Upper lobe of left lung (tissue), 4 donors: Measurements from ENCODE around the gene PIK3C2G.

Source experiments
- CTCF ChIP-seq, 6 experiments: fragments of 450-650 bp in 4 of 6; fragments of 200-600 bp in 2 of 6; sonication (generic) in 2 of 6; IDR thresholded peaks; one replicate each; pipeline ENCODE4 v1.5.1; 2016 to 2019; ENCODE audit warnings: antibody characterized with exemption in 6 of 6
- EP300 ChIP-seq, 4 donors: sonication (generic); formaldehyde crosslinking; IDR thresholded peaks; one replicate each; pipeline ENCODE4 v1.5.1; 2017; ENCODE audit warnings: antibody characterized with exemption in 4 of 4, control low read depth in 2 of 4
- POLR2A ChIP-seq, 4 donors: fragments of 450-650 bp; IDR thresholded peaks; one replicate each; pipeline ENCODE4 v1.5.1; 2016 to 2017; ENCODE audit warnings: antibody characterized with exemption in 4 of 4, mild to moderate bottlenecking in 2 of 4

- TF ChIP-seq CTCF (IDR thresholded peaks at IDR 0.05), result no peak
- TF ChIP-seq POLR2A (IDR thresholded peaks at IDR 0.05), result no peak
- TF ChIP-seq EP300 (IDR thresholded peaks at IDR 0.05), result no peak
Observed at GRCh38 chr12:18472806-18473205, 211.5 kb downstream of the PIK3C2G start.
